IMR-90 (cell line): ENCODE measurements around the gene CKLF. TPM values are rescaled to one million over a fixed set of nuclear protein-coding genes. Genes with fewer than 3 reads are reported as not detected.

Experiments used
- ATAC-seq: fragments of 200-7000 bp; cut with Tn5 transposase; 2 replicates; pipeline ENCODE4 v1.9.1; 2020; ENCODE audit warnings: low read depth, mild to moderate bottlenecking, moderate library complexity
- BruUV-seq: library from RNA; stranded (reverse); fragments of 400-500 nt; replicated peaks from 2 replicates; lab custom pipeline; 2021; lab: Mats Ljungman, UMichigan
- CTCF ChIA-PET: fragments of 300-600 bp; formaldehyde crosslinking; extraction: SDS; loops from one replicate; lab custom pipeline; 2021; ENCODE audit warnings: antibody characterized with exemption; lab: Yijun Ruan, JAX
- POLR2A ChIA-PET: fragments of 300-600 bp; sonication (Branson Sonifier 250); formaldehyde crosslinking; loops from one replicate; lab custom pipeline; 2022; ENCODE audit warnings: antibody characterized with exemption; ENCODE audit not compliant: unreplicated experiment; lab: Charles Lee
- DNase-seq: peaks from one replicate; pipeline ENCODE4 v3.0.0; 2013
- H2AFZ ChIP-seq: replicated peaks from 2 replicates; pipeline ENCODE3; 2013; ENCODE audit warnings: low read length, mild to moderate bottlenecking; ENCODE audit not compliant: poor library complexity
- H2AK5ac ChIP-seq: 2 replicates; pipeline ENCODE4 v1.6.1; 2013; ENCODE audit warnings: low read depth, low read length, inconsistent platforms
- H2AK9ac ChIP-seq: replicated peaks from 2 replicates; pipeline ENCODE3; 2013; ENCODE audit warnings: mild to moderate bottlenecking, low read depth, low read length, moderate library complexity; ENCODE audit not compliant: poor library complexity
- H2BK120ac ChIP-seq: 2 replicates; pipeline ENCODE4 v1.6.1; 2013; ENCODE audit warnings: low read depth, low read length, inconsistent platforms
- H2BK15ac ChIP-seq: 3 replicates; pipeline ENCODE4 v1.6.1; 2013; ENCODE audit warnings: low read depth, low read length, inconsistent platforms
- H2BK20ac ChIP-seq: 2 replicates; pipeline ENCODE4 v1.6.1; 2013; ENCODE audit warnings: low read depth, mild to moderate bottlenecking, inconsistent platforms, low read length, moderate library complexity
- H2BK5ac ChIP-seq: 2 replicates; pipeline ENCODE4 v1.6.1; 2013; ENCODE audit warnings: mild to moderate bottlenecking, low read depth, low read length, inconsistent platforms; ENCODE audit not compliant: poor library complexity, severe bottlenecking
- H3K14ac ChIP-seq: replicated peaks from 2 replicates; pipeline ENCODE4 v1.6.1; 2013; ENCODE audit warnings: low read depth, low read length, inconsistent platforms
- H3K18ac ChIP-seq: 2 replicates; pipeline ENCODE4 v1.6.1; 2013; ENCODE audit warnings: low read depth, low read length, control low read depth
- H3K23ac ChIP-seq: 2 replicates; pipeline ENCODE4 v1.6.1; 2013; ENCODE audit warnings: low read depth, low read length, inconsistent platforms
- H3K27ac ChIP-seq: 2 replicates; pipeline ENCODE4 v1.5.1; 2013; ENCODE audit warnings: mild to moderate bottlenecking, control low read depth, low read length; ENCODE audit not compliant: insufficient read depth
- H3K27me3 ChIP-seq: 2 replicates; pipeline ENCODE4 v1.6.1; 2013; ENCODE audit warnings: low read length; ENCODE audit not compliant: control insufficient read depth, insufficient read depth
- H3K36me3 ChIP-seq: 2 replicates; pipeline ENCODE4 v1.6.1; 2013; ENCODE audit warnings: low read length, mixed read lengths; ENCODE audit not compliant: control insufficient read depth, insufficient read depth
- H3K4ac ChIP-seq: 2 replicates; pipeline ENCODE4 v1.6.1; 2013; ENCODE audit warnings: low read depth, low read length, inconsistent platforms
- H3K4me1 ChIP-seq: 2 replicates; pipeline ENCODE4 v1.6.1; 2013; ENCODE audit warnings: low read length, mixed read lengths; ENCODE audit not compliant: control insufficient read depth, insufficient read depth
- H3K4me2 ChIP-seq: 2 replicates; pipeline ENCODE4 v1.6.1; 2013; ENCODE audit warnings: low read depth, mild to moderate bottlenecking, control low read depth, low read length, moderate library complexity
- H3K4me3 ChIP-seq: 2 replicates; pipeline ENCODE4 v1.5.1; 2013; ENCODE audit warnings: low read depth, mild to moderate bottlenecking, control low read depth, low read length, moderate library complexity; ENCODE audit not compliant: insufficient read depth
- H3K56ac ChIP-seq: 2 replicates; pipeline ENCODE4 v1.6.1; 2013; ENCODE audit warnings: low read length, inconsistent platforms; ENCODE audit not compliant: insufficient read depth; ENCODE audit errors: extremely low read depth
- H3K79me1 ChIP-seq, 2 experiments: 2 replicates each; pipeline ENCODE4 v1.6.1; 2013; ENCODE audit warnings: low read length in 2 of 2, inconsistent platforms in 1 of 2, low read depth in 1 of 2
- H3K9ac ChIP-seq: 2 replicates; pipeline ENCODE4 v1.6.1; 2013; ENCODE audit warnings: low read depth, low read length, control low read depth
- H3K9me1 ChIP-seq: 2 replicates; pipeline ENCODE4 v1.6.1; 2013; ENCODE audit warnings: low read length, inconsistent platforms; ENCODE audit not compliant: insufficient read depth
- H3K9me3 ChIP-seq: 2 replicates; pipeline ENCODE4 v1.6.1; 2013; ENCODE audit warnings: low read length; ENCODE audit not compliant: control insufficient read depth, insufficient read depth
- H4K20me1 ChIP-seq: 2 replicates; pipeline ENCODE4 v1.6.1; 2013; ENCODE audit warnings: low read length, inconsistent platforms; ENCODE audit not compliant: insufficient read depth
- H4K5ac ChIP-seq: 2 replicates; pipeline ENCODE4 v1.6.1; 2013; ENCODE audit warnings: mild to moderate bottlenecking, low read depth, low read length, control low read depth
- H4K8ac ChIP-seq, 2 experiments: 2 replicates each; pipeline ENCODE4 v1.6.1; 2013; ENCODE audit warnings: low read depth in 2 of 2, low read length in 2 of 2, control low read depth in 1 of 2, inconsistent platforms in 1 of 2
- H4K91ac ChIP-seq: 2 replicates; pipeline ENCODE4 v1.6.1; 2013; ENCODE audit warnings: low read depth, low read length, inconsistent platforms; ENCODE audit not compliant: insufficient read depth
- CEBPB ChIP-seq: IDR thresholded peaks from 2 replicates; pipeline ENCODE4 v1.6.1; 2012; ENCODE audit warnings: low read depth, low read length, improper control_type of control experiment
- CHD1 ChIP-seq: IDR thresholded peaks from 2 replicates; pipeline ENCODE4 v1.6.1; 2012; ENCODE audit warnings: low read depth, low read length, improper control_type of control experiment
- ELK1 ChIP-seq: fragments of 150-350 bp; IDR thresholded peaks from 2 replicates; pipeline ENCODE4 v1.6.1; 2016; ENCODE audit warnings: low read depth, mild to moderate bottlenecking, low read length, moderate library complexity, borderline replicate concordance
- FOS ChIP-seq: fragments of 150-350 bp; IDR thresholded peaks from 2 replicates; pipeline ENCODE4 v1.6.1; 2016; ENCODE audit warnings: low read depth, low read length
- MXI1 ChIP-seq: IDR thresholded peaks from 2 replicates; pipeline ENCODE4 v1.6.1; 2012; ENCODE audit warnings: low read depth, mild to moderate bottlenecking, low read length, moderate library complexity, borderline replicate concordance
- NFE2L2 ChIP-seq: fragments of 150-350 bp; IDR thresholded peaks from 2 replicates; pipeline ENCODE4 v1.6.1; 2016; ENCODE audit warnings: low read depth, mild to moderate bottlenecking, low read length
- RCOR1 ChIP-seq: IDR thresholded peaks from 2 replicates; pipeline ENCODE4 v1.6.1; 2012; ENCODE audit warnings: mild to moderate bottlenecking, low read length, improper control_type of control experiment; ENCODE audit not compliant: insufficient replicate concordance
- SMC3 ChIP-seq: fragments of 150-350 bp; IDR thresholded peaks from 2 replicates; pipeline ENCODE4 v1.6.1; 2016; ENCODE audit warnings: low read depth, mild to moderate bottlenecking, antibody characterized with exemption, low read length, moderate library complexity
- USF2 ChIP-seq: fragments of 150-350 bp; IDR thresholded peaks from 2 replicates; pipeline ENCODE4 v1.6.1; 2017; ENCODE audit warnings: mild to moderate bottlenecking, antibody characterized with exemption, low read length, low read depth
- WGBS, 2 experiments: methylation state at CpG; one replicate each; pipeline versions ENCODE4 v1.1.5 to v1.1.7; 2013; ENCODE audit warnings: missing lambda C conversion rate in 2 of 2; ENCODE audit not compliant: insufficient read length in 1 of 2; ENCODE audit errors: extremely low coverage in 2 of 2; 5-methylcytosine and 5-hydroxymethylcytosine counted together
- dilution Hi-C: fragments of 300-500 bp; cut with HindIII; formaldehyde crosslinking; loops from one replicate; pipeline ENCODE4 v1.14.3; 2018; ENCODE audit warnings: low sequenced_read_pairs; ENCODE audit not compliant: unreplicated experiment
- in situ Hi-C: fragments of 300-500 bp; cut with MboI; formaldehyde crosslinking; loops from 3 replicates; pipeline ENCODE4 v1.14.3; 2019; ENCODE audit warnings: low sequenced_read_pairs, inconsistent platforms, mixed read lengths
- intact Hi-C: fragments of 100-400 bp; cut with micrococcal nuclease; formaldehyde crosslinking; loops from 2 replicates; pipeline ENCODE4 v1.10.0; 2022
- polyA plus RNA-seq, 3 experiments: library from polyadenylated mRNA; depleted of rRNA; stranded (reverse); fragments of >200 nt; gene quantifications; 2 replicates each; pipeline ENCODE4 v1.2.3, GENCODE V29; 2012; ENCODE audit warnings: low replicate concordance in 1 of 3
- total RNA-seq: library from RNA; depleted of rRNA; stranded (reverse); fragments of >200 nt; gene quantifications from 2 replicates; pipeline ENCODE4 v1.2.3, GENCODE V29; 2012

The CKLF gene
- total and polyA plus RNA-seq, 2 of the 4 experiments (the other 2 are of a cell fraction): 60.8 to 92.2 TPM

- H2BK5ac ChIP-seq: no peak overlapping the region
- no CpG with 5 or more reads among the region's 7 CpGs for WGBS, 2 experiments
- POLR2A ChIA-PET: no interaction called here
- no peaks in the 10 kb centered on the region for H3K4me1 ChIP-seq
- no peaks in the 10 kb centered on the region for H3K79me1 ChIP-seq
- H3K56ac ChIP-seq: no peak overlapping the region
- H4K91ac ChIP-seq: no peak overlapping the region
- no peak overlapping the region for H3K14ac ChIP-seq
- no peak overlapping the region for H4K5ac ChIP-seq
- H3K36me3 ChIP-seq: no peaks in the 10 kb centered on the region
- ATAC-seq (no peak), DNase-seq (no peak)
- H4K8ac ChIP-seq: no peak overlapping the region
- no peak overlapping the region for H2AFZ ChIP-seq
- in situ Hi-C loops (no loop called here), dilution Hi-C loops (no loop called here), intact Hi-C loops (no loop called here)
- H3K27ac ChIP-seq: no peak overlapping the region
- H2BK120ac ChIP-seq: no peak overlapping the region
- no peak overlapping the region for H3K9ac ChIP-seq
- H2BK20ac ChIP-seq: no peak overlapping the region
- H4K20me1 ChIP-seq: no peaks in the 10 kb centered on the region
- CTCF ChIA-PET: interaction anchor here (0.6 kb wide), 1 partner anchor 63 kb away, joined by 3 read pairs; no protein-coding TSS in a partner anchor
- H3K4me3 ChIP-seq: no peak overlapping the region
- H2AK9ac ChIP-seq: no peak overlapping the region
- no TSS peak for BruUV-seq
- no peak overlapping the region for H3K4ac ChIP-seq
- TF ChIP-seq MXI1 (no peak), SMC3 (no peak), CHD1 (no peak), ELK1 (no peak), FOS (no peak), CEBPB (no peak), USF2 (no peak), NFE2L2 (no peak), RCOR1 (no peak)
- no peak overlapping the region for H2AK5ac ChIP-seq
- no peak overlapping the region for H3K4me2 ChIP-seq
- H3K23ac ChIP-seq: no peak overlapping the region
- H3K9me1 ChIP-seq: no peaks in the 10 kb centered on the region
- peaks cover 37% of the 10 kb centered on the region for H3K27me3 ChIP-seq
- H2BK15ac ChIP-seq: no peak overlapping the region
- H3K18ac ChIP-seq: no peak overlapping the region
- H3K9me3 ChIP-seq: peaks cover 8% of the 10 kb centered on the region
Observed at GRCh38 chr16:66594739-66595138, 42.4 kb downstream of the CKLF start.
